GM19455 (cell line): ENCODE results near the gene MID2.
"Not testable (repeated sequence)": the region's sequence is repeated elsewhere in the genome, so short reads cannot be mapped to it uniquely, and the experiment has no call there.

Source experiments
- ATAC-seq: cut with Tn5 transposase; IDR thresholded peaks from one replicate; pipeline ENCODE4 v1.9.1; 2021; ENCODE audit not compliant: unreplicated experiment

Gene MID2

GRCh38 chrX:107935664-107936433, 110.2 kb downstream of the MID2 start:
- ATAC-seq: no peak

GRCh38 chrX:107936434-107936730, 110.7 kb downstream of the MID2 start:
- no peak for ATAC-seq

DNA sequence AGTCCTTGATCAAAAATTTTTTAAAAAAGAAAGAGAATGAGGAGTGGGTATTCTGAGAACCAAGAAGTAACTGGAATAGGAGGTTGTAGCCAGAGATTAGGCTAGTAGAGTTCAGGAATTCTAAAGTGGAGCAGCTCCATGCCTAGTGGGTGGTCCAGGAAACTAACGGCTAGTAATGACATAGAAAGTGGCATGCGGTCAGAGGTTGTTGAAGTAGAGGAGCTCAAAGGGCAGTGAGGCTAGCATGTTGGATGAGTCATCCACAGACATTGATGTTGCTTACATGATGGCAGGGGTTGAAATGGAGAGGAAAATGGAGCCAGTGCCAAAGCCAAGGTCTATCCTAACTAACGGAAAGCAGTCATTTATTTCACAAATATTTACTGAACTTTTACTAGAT, 114.4 kb downstream of the MID2 start:
- ATAC-seq: no peak

DNA sequence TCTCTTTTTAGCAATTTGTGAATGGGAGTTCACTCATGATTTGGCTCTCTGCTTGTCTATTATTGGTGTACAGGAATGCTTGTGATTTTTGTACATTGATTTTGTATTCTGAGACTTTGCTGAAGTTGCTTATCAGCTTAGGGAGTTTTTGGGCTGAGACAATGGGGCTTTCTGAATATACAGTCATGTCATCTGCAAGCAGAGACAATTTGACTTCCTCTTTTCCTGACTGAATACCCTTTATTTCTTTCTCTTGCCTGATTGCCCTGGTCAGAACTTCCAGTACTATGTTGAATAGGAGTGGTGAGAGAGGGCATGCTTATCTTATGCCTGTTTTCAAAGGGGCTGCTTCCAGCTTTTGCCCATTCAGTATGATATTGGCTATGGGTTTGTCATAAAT, 129.7 kb downstream of the MID2 start:
- ATAC-seq: not testable (repeated sequence)

GRCh38 chrX:107968623-107969022, 143.0 kb downstream of the MID2 start:
- ATAC-seq: no peak

DNA sequence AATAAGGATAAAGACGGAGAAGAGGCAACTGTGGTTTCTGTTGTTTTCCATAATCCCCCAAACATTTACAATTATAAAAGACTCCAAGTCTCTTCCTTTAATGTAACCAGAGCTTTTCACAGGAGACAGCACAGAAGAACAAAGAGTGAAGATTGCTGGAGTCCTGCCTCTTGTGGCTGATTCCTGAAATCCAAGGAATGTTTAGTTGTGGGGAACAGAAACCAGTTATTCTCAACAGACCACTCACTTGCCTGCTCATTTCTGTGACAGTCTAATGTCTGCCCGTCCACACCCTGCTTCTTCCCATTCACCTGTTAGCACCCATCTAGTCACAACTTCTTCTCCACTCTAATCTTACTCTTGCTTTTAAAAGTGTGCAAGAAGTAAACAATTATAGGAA, 144.4 kb downstream of the MID2 start:
- no peak for ATAC-seq

GRCh38 chrX:107971636-107972035, 146.0 kb downstream of the MID2 start:
- ATAC-seq: no peak
